ENCODE results near the gene ZNF764.
A peak's percentile ranks its signal among the peaks of the same experiment; 100 is the strongest.

Gene ZNF764

GRCh38 chr16:30570636-30571444 is 12.7 kb upstream of the ZNF764 start:
- no peak for DNase-seq (ENCODE audit: low read depth in 2 of 2)

GRCh38 chr16:30569746-30570635 is 11.8 kb upstream of the ZNF764 start:
- no peak for DNase-seq (ENCODE audit: low read depth in 2 of 2)

- DNase-seq (ENCODE audit: low read depth in 2 of 2): no peak
Observed at GRCh38 chr16:30569281-30569680, 11.1 kb upstream of the ZNF764 start.

- no peak for DNase-seq (ENCODE audit: low read depth in 2 of 2)
Observed at GRCh38 chr16:30567991-30568638, 9.9 kb upstream of the ZNF764 start.

GRCh38 chr16:30567160-30567990 is 9.2 kb upstream of the ZNF764 start:
- peak; percentile 49 to 63 for DNase-seq (ENCODE audit: low read depth in 2 of 2)

GRCh38 chr16:30566531-30566930 is 8.4 kb upstream of the ZNF764 start:
- no peak for DNase-seq (ENCODE audit: low read depth in 2 of 2)

- no peak for DNase-seq (ENCODE audit: low read depth in 2 of 2)
Observed at GRCh38 chr16:30565984-30566383, 7.8 kb upstream of the ZNF764 start.

GRCh38 chr16:30565526-30565925 is 7.4 kb upstream of the ZNF764 start:
- no peak for DNase-seq (ENCODE audit: low read depth in 2 of 2)

GRCh38 chr16:30562021-30562420 is 3.8 kb upstream of the ZNF764 start:
- DNase-seq (ENCODE audit: low read depth in 2 of 2): no peak

- no peak for DNase-seq (ENCODE audit: low read depth in 2 of 2)
Observed at GRCh38 chr16:30561089-30561816, 3.1 kb upstream of the ZNF764 start.

- DNase-seq (ENCODE audit: low read depth in 2 of 2): no peak
Observed at GRCh38 chr16:30559690-30560089, 1.5 kb upstream of the ZNF764 start.

- DNase-seq (ENCODE audit: low read depth in 2 of 2): no peak
Observed at GRCh38 chr16:30558789-30559377, 709 bp upstream of the ZNF764 start.

- DNase-seq (ENCODE audit: low read depth in 2 of 2): no peak
Observed at GRCh38 chr16:30557707-30557956, 542 bp downstream of the ZNF764 start.

GRCh38 chr16:30556125-30556473 is 2.1 kb downstream of the ZNF764 start:
- DNase-seq (ENCODE audit: low read depth in 2 of 2): no peak

- no peak for DNase-seq (ENCODE audit: low read depth in 2 of 2)
Observed at GRCh38 chr16:30555315-30556124, 2.7 kb downstream of the ZNF764 start.

GRCh38 chr16:30554557-30555314 is 3.4 kb downstream of the ZNF764 start:
- DNase-seq (ENCODE audit: low read depth in 2 of 2): no peak

- no peak for DNase-seq (ENCODE audit: low read depth in 2 of 2)
Observed at GRCh38 chr16:30553393-30553899, 4.7 kb downstream of the ZNF764 start.

GRCh38 chr16:30552956-30553355 is 5.2 kb downstream of the ZNF764 start:
- no peak for DNase-seq (ENCODE audit: low read depth in 2 of 2)

GRCh38 chr16:30551781-30552180 is 6.4 kb downstream of the ZNF764 start:
- peak in 1 of 2 donors; percentile 33 for DNase-seq (ENCODE audit: low read depth in 2 of 2)

Data from stimulated activated CD4-positive, alpha-beta T cell treated with anti-CD3 and anti-CD28 coated beads, Interleukin-1b, Interleukin-23, amount 100 ng/mL, for 4 hours (primary cell).